ENCODE data around the gene CALML3. TPM values are rescaled to one million over a fixed set of nuclear protein-coding genes. Genes with fewer than 3 reads are reported as not detected.

The CALML3 gene
- total RNA-seq, 1 donor = not detected

DNA sequence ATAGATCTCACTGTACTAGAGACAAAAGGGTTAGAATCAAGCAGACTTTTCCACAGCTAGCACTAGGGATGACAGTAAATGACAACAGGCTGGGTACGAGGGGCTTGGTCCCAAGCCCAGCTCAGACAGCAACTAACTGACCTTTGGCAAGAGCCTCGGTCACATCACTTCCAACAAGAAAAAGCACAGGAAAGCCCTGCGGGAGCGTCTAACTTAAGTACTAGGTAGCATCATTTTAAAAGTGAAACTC is 22.8 kb downstream of the CALML3 start:
- H3K27ac ChIP-seq (ENCODE audit: low read depth, low read length) = peak overlapping the region; percentile 90
- peak overlapping the region; percentile 43 for H3K4me3 ChIP-seq (ENCODE audit: insufficient read depth, low read length)
- H2AFZ ChIP-seq (ENCODE audit: low read length) = peak overlapping the region; percentile 84
- H3K9me3 ChIP-seq (ENCODE audit: low read depth, low read length) = no peaks in the 10 kb centered on the region
- TF ChIP-seq, protein P1, sequence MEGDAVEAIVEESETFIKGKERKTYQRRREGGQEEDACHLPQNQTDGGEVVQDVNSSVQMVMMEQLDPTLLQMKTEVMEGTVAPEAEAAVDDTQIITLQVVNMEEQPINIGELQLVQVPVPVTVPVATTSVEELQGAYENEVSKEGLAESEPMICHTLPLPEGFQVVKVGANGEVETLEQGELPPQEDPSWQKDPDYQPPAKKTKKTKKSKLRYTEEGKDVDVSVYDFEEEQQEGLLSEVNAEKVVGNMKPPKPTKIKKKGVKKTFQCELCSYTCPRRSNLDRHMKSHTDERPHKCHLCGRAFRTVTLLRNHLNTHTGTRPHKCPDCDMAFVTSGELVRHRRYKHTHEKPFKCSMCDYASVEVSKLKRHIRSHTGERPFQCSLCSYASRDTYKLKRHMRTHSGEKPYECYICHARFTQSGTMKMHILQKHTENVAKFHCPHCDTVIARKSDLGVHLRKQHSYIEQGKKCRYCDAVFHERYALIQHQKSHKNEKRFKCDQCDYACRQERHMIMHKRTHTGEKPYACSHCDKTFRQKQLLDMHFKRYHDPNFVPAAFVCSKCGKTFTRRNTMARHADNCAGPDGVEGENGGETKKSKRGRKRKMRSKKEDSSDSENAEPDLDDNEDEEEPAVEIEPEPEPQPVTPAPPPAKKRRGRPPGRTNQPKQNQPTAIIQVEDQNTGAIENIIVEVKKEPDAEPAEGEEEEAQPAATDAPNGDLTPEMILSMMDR (IDR thresholded peaks at IDR 0.05; ENCODE audit: extremely low read depth, low read depth, low read length) = no peak
- peaks cover 61% of the 10 kb centered on the region for H3K4me1 ChIP-seq (ENCODE audit: insufficient read depth, low read length)
- no peaks in the 10 kb centered on the region for H3K36me3 ChIP-seq (ENCODE audit: insufficient read depth, low read length)
- H4K20me1 ChIP-seq (ENCODE audit: insufficient read depth, low read length) = no peaks in the 10 kb centered on the region
- H3K79me2 ChIP-seq (ENCODE audit: insufficient read depth, low read length) = no peaks in the 10 kb centered on the region
- H3K4me2 ChIP-seq (ENCODE audit: insufficient read depth, low read length) = peak overlapping the region; percentile 76
- DNase-seq (ENCODE audit: insufficient read length, low spot score, missing footprints) = peak; percentile 38
- H3K27me3 ChIP-seq (ENCODE audit: insufficient read depth, low read length) = no peaks in the 10 kb centered on the region

DNA sequence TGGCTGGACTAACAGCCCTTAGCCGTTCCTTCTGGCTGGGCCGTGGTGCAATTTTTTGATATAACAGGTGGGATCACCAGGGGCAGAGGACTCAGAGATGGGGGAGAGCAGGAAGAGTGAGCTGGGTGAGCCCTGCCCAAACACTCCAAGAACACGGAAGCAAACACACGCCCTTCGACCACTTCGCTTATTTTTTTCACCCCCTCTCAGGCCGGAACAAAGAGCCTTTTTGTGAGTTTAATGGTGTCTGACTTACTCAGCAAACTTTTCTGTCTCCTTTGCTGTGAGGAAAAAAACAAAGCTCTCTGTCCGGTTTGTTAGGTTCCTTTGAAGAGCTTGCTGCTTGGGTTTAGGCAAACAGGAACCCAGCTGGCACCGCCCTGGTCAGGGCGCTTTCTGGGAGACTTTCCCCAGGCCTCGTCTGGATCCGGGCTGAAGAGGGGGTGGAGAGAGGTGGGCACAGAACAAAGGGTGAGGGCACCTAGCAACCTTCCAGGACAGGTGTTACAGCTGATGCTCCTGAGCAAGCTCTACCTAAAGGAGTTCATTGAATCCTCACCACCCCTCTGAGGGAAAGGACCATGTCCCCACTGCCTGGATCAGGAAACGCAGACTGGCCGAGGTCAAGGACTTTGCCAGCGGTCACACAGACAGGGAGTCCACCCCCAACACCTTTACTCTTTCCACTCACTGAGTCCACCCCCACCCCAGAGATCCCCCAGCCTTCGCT is 23.3 kb downstream of the CALML3 start:
- no peaks in the 10 kb centered on the region for H4K20me1 ChIP-seq (ENCODE audit: insufficient read depth, low read length)
- no peaks in the 10 kb centered on the region for H3K27me3 ChIP-seq (ENCODE audit: insufficient read depth, low read length)
- peak; percentile 66 for DNase-seq (ENCODE audit: insufficient read length, low spot score, missing footprints)
- H3K4me3 ChIP-seq (ENCODE audit: insufficient read depth, low read length) = peak overlapping the region; percentile 43
- H3K4me2 ChIP-seq (ENCODE audit: insufficient read depth, low read length) = peak overlapping the region; percentile 76
- peak overlapping the region; percentile 84 for H2AFZ ChIP-seq (ENCODE audit: low read length)
- H3K4me1 ChIP-seq (ENCODE audit: insufficient read depth, low read length) = peaks cover 61% of the 10 kb centered on the region
- peak overlapping the region; percentile 90 for H3K27ac ChIP-seq (ENCODE audit: low read depth, low read length)
- H3K79me2 ChIP-seq (ENCODE audit: insufficient read depth, low read length) = no peaks in the 10 kb centered on the region
- no peaks in the 10 kb centered on the region for H3K9me3 ChIP-seq (ENCODE audit: low read depth, low read length)
- no peaks in the 10 kb centered on the region for H3K36me3 ChIP-seq (ENCODE audit: insufficient read depth, low read length)
- TF ChIP-seq, protein P1 (IDR thresholded peaks at IDR 0.05; ENCODE audit: extremely low read depth, low read depth, low read length) = no peak

DNA sequence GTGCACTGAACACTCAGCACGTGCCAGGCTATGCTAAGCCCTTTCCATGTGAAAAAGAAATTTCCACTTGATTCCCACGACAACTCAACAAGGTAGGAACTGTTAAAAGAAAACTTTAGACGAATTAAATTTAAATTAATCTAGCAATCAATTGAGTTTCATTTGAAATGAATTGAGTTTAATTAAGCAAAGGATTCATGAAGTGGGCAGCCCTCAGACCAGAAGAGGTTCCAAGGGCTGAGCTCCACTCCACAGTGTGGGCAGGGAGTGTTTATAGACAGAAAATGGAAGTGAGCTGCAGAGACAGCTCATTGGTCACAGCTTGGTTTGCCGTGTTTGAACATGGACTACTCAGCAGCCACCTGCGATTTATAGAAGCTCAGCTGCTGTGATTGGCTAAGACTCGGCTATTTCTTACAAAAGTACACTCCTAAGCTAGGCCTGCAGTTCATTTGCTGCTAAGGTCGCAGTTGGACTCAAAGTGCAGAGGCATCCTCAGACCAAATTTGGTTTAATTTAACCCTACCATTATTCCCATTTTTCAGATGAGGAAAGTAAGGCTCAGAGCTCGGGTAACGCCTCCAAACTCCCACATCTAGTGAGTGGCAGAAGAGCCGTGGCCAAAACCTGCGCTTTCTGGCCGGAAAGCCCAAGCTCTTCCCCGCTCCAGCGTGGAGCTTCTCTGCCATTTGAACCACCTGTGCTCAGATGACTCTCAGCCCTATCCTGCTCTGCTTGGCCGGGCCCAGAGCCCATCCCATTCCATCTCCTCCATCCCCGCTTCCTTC is 24.9 kb downstream of the CALML3 start:
- Histone ChIP-seq H2AFZ (ENCODE audit: low read length) (peak overlapping the region; percentile 48), H3K27me3 (ENCODE audit: insufficient read depth, low read length) (no peaks in the 10 kb centered on the region), H3K9me3 (ENCODE audit: low read depth, low read length) (no peaks in the 10 kb centered on the region), H4K20me1 (ENCODE audit: insufficient read depth, low read length) (no peaks in the 10 kb centered on the region), H3K4me3 (ENCODE audit: insufficient read depth, low read length) (no peak overlapping the region), H3K4me1 (ENCODE audit: insufficient read depth, low read length) (peaks cover 71% of the 10 kb centered on the region), H3K79me2 (ENCODE audit: insufficient read depth, low read length) (no peaks in the 10 kb centered on the region), H3K27ac (ENCODE audit: low read depth, low read length) (peak overlapping the region; percentile 90), H3K36me3 (ENCODE audit: insufficient read depth, low read length) (no peaks in the 10 kb centered on the region), H3K4me2 (ENCODE audit: insufficient read depth, low read length) (peak overlapping the region; percentile 46)
- DNase-seq (ENCODE audit: insufficient read length, low spot score, missing footprints) = no peak
- TF ChIP-seq, protein P1 (IDR thresholded peaks at IDR 0.05; ENCODE audit: extremely low read depth, low read depth, low read length) = no peak

DNA sequence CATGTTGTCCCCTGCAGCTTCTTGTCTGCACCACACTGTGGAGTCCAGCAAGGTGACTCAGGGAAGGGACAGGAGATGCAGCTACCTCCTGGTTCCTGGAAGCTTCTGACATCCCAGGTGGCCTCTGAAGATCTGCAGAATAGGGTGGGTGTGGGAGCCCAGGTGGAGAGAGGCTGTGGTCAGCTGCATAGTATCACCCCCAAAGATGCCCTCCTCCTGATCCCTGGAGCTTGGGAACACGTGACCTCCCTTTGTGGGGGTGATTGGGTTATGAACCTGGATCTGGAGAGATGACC is 25.4 kb downstream of the CALML3 start:
- TF ChIP-seq, protein P1 (IDR thresholded peaks at IDR 0.05; ENCODE audit: extremely low read depth, low read depth, low read length) = no peak
- no peak overlapping the region for H2AFZ ChIP-seq (ENCODE audit: low read length)
- peak; percentile 55 for DNase-seq (ENCODE audit: insufficient read length, low spot score, missing footprints)
- no peak overlapping the region for H3K4me3 ChIP-seq (ENCODE audit: insufficient read depth, low read length)
- H3K27ac ChIP-seq (ENCODE audit: low read depth, low read length) = no peak overlapping the region
- no peaks in the 10 kb centered on the region for H3K79me2 ChIP-seq (ENCODE audit: insufficient read depth, low read length)
- H3K4me2 ChIP-seq (ENCODE audit: insufficient read depth, low read length) = no peak overlapping the region
- no peaks in the 10 kb centered on the region for H3K27me3 ChIP-seq (ENCODE audit: insufficient read depth, low read length)
- H4K20me1 ChIP-seq (ENCODE audit: insufficient read depth, low read length) = no peaks in the 10 kb centered on the region
- no peaks in the 10 kb centered on the region for H3K36me3 ChIP-seq (ENCODE audit: insufficient read depth, low read length)
- H3K4me1 ChIP-seq (ENCODE audit: insufficient read depth, low read length) = peaks cover 76% of the 10 kb centered on the region
- no peaks in the 10 kb centered on the region for H3K9me3 ChIP-seq (ENCODE audit: low read depth, low read length)

All from osteoblast (primary cell).